MM.1S (cell line): ENCODE results near the gene SLFN12.

Experiments used
- DNase-seq: peaks from one replicate; pipeline ENCODE4 v3.0.0-alpha.2; 2015
- H2AFZ ChIP-seq: fragments of 300-600 bp; sonication (generic); 2 replicates; pipeline ENCODE4 v1.6.0; 2016; ENCODE audit warnings: antibody characterized with exemption, low read length
- H3F3A ChIP-seq: fragments of 300-600 bp; sonication (generic); 2 replicates; pipeline ENCODE4 v1.6.1; 2016; ENCODE audit warnings: mild to moderate bottlenecking, antibody characterized with exemption, low read length, moderate library complexity, mixed read lengths; ENCODE audit not compliant: insufficient read depth
- H3K27ac ChIP-seq: fragments of 300-600 bp; sonication (generic); 2 replicates; pipeline ENCODE4 v1.5.1; 2016; ENCODE audit warnings: mild to moderate bottlenecking, low read length
- H3K27me3 ChIP-seq: fragments of 300-600 bp; sonication (generic); replicated peaks from 2 replicates; pipeline ENCODE4 v1.6.0; 2016; ENCODE audit warnings: low read length; ENCODE audit not compliant: insufficient read depth
- H3K36me3 ChIP-seq: fragments of 300-600 bp; sonication (generic); replicated peaks from 2 replicates; pipeline ENCODE4 v1.6.1; 2016; ENCODE audit warnings: mild to moderate bottlenecking, low read length, mixed read lengths; ENCODE audit not compliant: insufficient read depth
- H3K4me1 ChIP-seq: fragments of 300-600 bp; sonication (generic); 2 replicates; pipeline ENCODE4 v1.6.1; 2016; ENCODE audit warnings: low read length, mixed read lengths
- H3K4me2 ChIP-seq: fragments of 300-600 bp; sonication (generic); 2 replicates; pipeline ENCODE4 v1.6.0; 2016; ENCODE audit warnings: low read depth, low read length
- H3K4me3 ChIP-seq: fragments of 300-600 bp; sonication (generic); 2 replicates; pipeline ENCODE4 v1.5.1; 2016; ENCODE audit warnings: low read length, mixed read lengths
- H3K79me2 ChIP-seq: fragments of 300-600 bp; sonication (generic); 2 replicates; pipeline ENCODE4 v1.6.1; 2016; ENCODE audit warnings: mixed run types, low read length, mixed read lengths
- H3K9ac ChIP-seq: fragments of 300-600 bp; sonication (generic); 2 replicates; pipeline ENCODE4 v1.6.1; 2016; ENCODE audit warnings: low read length, mixed read lengths
- H3K9me2 ChIP-seq: fragments of 300-600 bp; sonication (generic); replicated peaks from 2 replicates; pipeline ENCODE4 v1.6.1; 2016; ENCODE audit warnings: mild to moderate bottlenecking, low read length, mixed read lengths; ENCODE audit not compliant: insufficient read depth
- H3K9me3 ChIP-seq: fragments of 300-600 bp; sonication (generic); replicated peaks from 2 replicates; pipeline ENCODE4 v1.6.1; 2016; ENCODE audit warnings: mild to moderate bottlenecking, low read length, mixed read lengths; ENCODE audit not compliant: insufficient read depth
- H4K20me1 ChIP-seq: fragments of 300-600 bp; sonication (generic); 2 replicates; pipeline ENCODE4 v1.6.1; 2016; ENCODE audit warnings: mild to moderate bottlenecking, low read length, moderate library complexity, mixed read lengths; ENCODE audit not compliant: insufficient read depth
- CTCF ChIP-seq: fragments of 300-600 bp; sonication (generic); IDR thresholded peaks from 2 replicates; pipeline ENCODE4 v1.5.1; 2016; ENCODE audit warnings: antibody characterized with exemption, low read length, mixed read lengths
- EZH2 ChIP-seq: fragments of 300-600 bp; sonication (generic); optimal IDR thresholded peaks from 2 replicates; pipeline ENCODE3; 2017; ENCODE audit warnings: low read depth, mild to moderate bottlenecking, antibody characterized with exemption, low read length, mixed read lengths
- EZH2phosphoT487 ChIP-seq: fragments of 300-600 bp; sonication (generic); IDR thresholded peaks from 2 replicates; pipeline ENCODE4 v1.6.1; 2018; ENCODE audit warnings: antibody characterized with exemption, low read length

Gene SLFN12

GRCh38 chr17:35449371-35449931, 17.2 kb upstream of the SLFN12 start:
- peak overlapping the region; percentile 93; the same call in 1 of the 2 replicates for H3K4me3 ChIP-seq
- 0 out of 2 replicates have a peak, but pooled peaks cover 3% of the 10 kb centered on the region for H3K4me1 ChIP-seq
- peak; percentile 37 for DNase-seq
- no peaks in the 10 kb centered on the region for H3K27me3 ChIP-seq
- peak overlapping the region; percentile 96; the same call in 1 of the 2 replicates for H3K27ac ChIP-seq
- H2AFZ ChIP-seq, result peak overlapping the region; percentile 96
- peak overlapping the region; percentile 97; the same call in 1 of the 2 replicates for H3K9ac ChIP-seq
- H3F3A ChIP-seq, result peaks cover 9% of the 10 kb centered on the region
- H3K36me3 ChIP-seq, result no peaks in the 10 kb centered on the region
- no peaks in the 10 kb centered on the region for H4K20me1 ChIP-seq
- no peak for TF ChIP-seq CTCF
- no peak for TF ChIP-seq EZH2
- no peak for TF ChIP-seq EZH2phosphoT487
- H3K79me2 ChIP-seq, result peaks cover 28% of the 10 kb centered on the region
- H3K9me2 ChIP-seq, result no peaks in the 10 kb centered on the region
- H3K4me2 ChIP-seq, result peak overlapping the region; percentile 93; the same call in 1 of the 2 replicates
- no peaks in the 10 kb centered on the region for H3K9me3 ChIP-seq

GRCh38 chr17:35448899-35449227, 16.6 kb upstream of the SLFN12 start:
- H4K20me1 ChIP-seq, result no peaks in the 10 kb centered on the region

GRCh38 chr17:35448214-35448898, 16.1 kb upstream of the SLFN12 start, which contains the start of gene SLFN13:
Gene SLFN13, minus strand, starts transcription at chr17:35448766. Its CDS starts 3,086 bp downstream, at chr17:35445680.
- H3K4me2 ChIP-seq, result peak within 1 kb of the TSS; percentile 93
- DNase-seq, result peak; percentile 93
- H3K79me2 ChIP-seq, result peaks cover 28% of the 10 kb centered on the region
- peak within 1 kb of the TSS; percentile 97 for H3K9ac ChIP-seq
- H3K36me3 ChIP-seq, result no peaks in the 10 kb centered on the region
- TF ChIP-seq EZH2, result no peak
- no peak for TF ChIP-seq EZH2phosphoT487
- TF ChIP-seq CTCF, result no peak
- H3K9me2 ChIP-seq, result no peaks in the 10 kb centered on the region
- peak within 1 kb of the TSS; percentile 96 for H2AFZ ChIP-seq
- H3K27me3 ChIP-seq, result no peaks in the 10 kb centered on the region
- H3F3A ChIP-seq, result peaks cover 9% of the 10 kb centered on the region
- no peaks in the 10 kb centered on the region for H4K20me1 ChIP-seq
- H3K9me3 ChIP-seq, result no peaks in the 10 kb centered on the region
- 0 out of 2 replicates have a peak, but pooled peaks cover 3% of the 10 kb centered on the region for H3K4me1 ChIP-seq
- peak within 1 kb of the TSS; percentile 96 for H3K27ac ChIP-seq
- H3K4me3 ChIP-seq, result peak within 1 kb of the TSS; percentile 93

More at GRCh38 chr17:35448899-35449227, 16.6 kb upstream of the SLFN12 start:
- Histone ChIP-seq H3K27me3 (no peaks in the 10 kb centered on the region), H3K79me2 (peaks cover 28% of the 10 kb centered on the region), H2AFZ (peak overlapping the region; percentile 96), H3K9me3 (no peaks in the 10 kb centered on the region), H3K4me2 (peak overlapping the region; percentile 93; the same call in 1 of the 2 replicates), H3K27ac (peak overlapping the region; percentile 96; the same call in 1 of the 2 replicates), H3K36me3 (no peaks in the 10 kb centered on the region), H3F3A (peaks cover 9% of the 10 kb centered on the region), H3K9me2 (no peaks in the 10 kb centered on the region), H3K4me1 (0 out of 2 replicates have a peak, but pooled peaks cover 3% of the 10 kb centered on the region), H3K4me3 (peak overlapping the region; percentile 93), H3K9ac (peak overlapping the region; percentile 97; the same call in 1 of the 2 replicates)
- DNase-seq, result no peak
- no peak for TF ChIP-seq CTCF
- no peak for TF ChIP-seq EZH2phosphoT487
- no peak for TF ChIP-seq EZH2
